Hematopoietic multipotent progenitor cell (in vitro differentiated cells): ENCODE results near the gene GTF2H1. TPM values are rescaled to one million over a fixed set of nuclear protein-coding genes. Genes with fewer than 3 reads are reported as not detected.
"Not testable (repeated sequence)": the region's sequence is repeated elsewhere in the genome, so short reads cannot be mapped to it uniquely, and the experiment has no call there.

Experiments
- DNase-seq, 3 donors: peaks; one replicate each; pipeline ENCODE4 v3.0.0-alpha.2; 2011 to 2015; ENCODE audit warnings: low read depth in 2 of 3, low spot score in 2 of 3
- total RNA-seq: library from RNA; depleted of rRNA; stranded (reverse); fragments of >200 nt; gene quantifications from one replicate; pipeline ENCODE4 v1.2.3, GENCODE V29; 2012

Gene GTF2H1
- total RNA-seq, 1 donor, result 40.9 TPM

DNA sequence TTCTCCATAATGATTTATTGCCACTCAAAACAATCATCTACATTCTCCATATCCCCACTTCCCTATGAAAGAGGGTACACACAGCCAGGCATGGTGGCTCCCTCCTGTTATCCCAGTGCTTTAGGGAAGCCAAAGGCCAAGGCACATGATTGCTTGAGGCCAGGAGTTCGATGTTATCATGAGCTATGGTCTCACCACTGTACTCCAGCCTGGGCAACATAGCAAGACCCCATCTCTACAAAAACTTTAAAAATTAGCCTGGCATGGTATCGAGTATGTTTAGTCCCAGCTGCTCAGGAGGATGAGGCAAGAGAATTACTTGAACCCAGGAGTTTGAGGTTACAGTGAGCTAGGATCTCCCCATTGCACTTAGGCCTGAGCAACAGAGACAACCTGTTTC, 6.5 kb upstream of the GTF2H1 start:
- no peak for DNase-seq

DNA sequence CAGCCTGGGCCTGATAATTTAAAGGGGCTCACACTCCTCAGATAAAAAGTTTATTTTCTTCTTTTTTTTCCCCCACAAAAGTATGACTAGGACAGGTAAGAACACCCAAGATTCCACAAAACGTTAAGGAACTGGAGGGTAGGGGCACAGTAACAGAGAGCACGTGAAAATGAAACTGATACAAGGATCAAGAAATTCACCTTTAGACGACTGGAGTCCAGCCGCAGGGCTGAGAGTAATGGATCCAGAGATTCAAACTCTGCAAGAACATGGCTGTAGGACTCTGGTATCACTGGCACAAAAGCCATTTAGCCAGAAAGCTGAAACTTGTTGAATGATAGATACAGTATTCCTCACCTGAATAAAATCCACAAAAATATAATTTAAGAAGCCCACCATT, 4.8 kb upstream of the GTF2H1 start:
- DNase-seq, result no peak

DNA sequence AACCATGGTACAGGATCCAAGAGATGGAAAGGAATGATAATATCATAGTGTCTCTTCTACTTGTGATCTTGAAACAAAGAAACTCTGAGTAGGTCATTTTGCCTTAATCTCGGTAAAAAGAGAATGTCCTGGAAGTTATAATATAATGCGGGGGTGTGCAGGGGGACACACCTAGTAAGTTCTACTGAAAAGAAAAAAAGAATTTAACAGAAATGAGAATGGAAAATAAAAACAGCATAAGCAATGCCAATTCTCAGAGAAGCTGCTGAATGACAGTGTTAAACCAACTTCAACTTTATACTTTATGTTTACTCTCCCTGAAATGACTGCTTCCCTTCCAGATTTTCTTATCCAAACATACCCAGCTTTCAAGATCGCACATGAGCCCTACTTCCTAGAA, 2.5 kb upstream of the GTF2H1 start:
- DNase-seq, result no peak

DNA sequence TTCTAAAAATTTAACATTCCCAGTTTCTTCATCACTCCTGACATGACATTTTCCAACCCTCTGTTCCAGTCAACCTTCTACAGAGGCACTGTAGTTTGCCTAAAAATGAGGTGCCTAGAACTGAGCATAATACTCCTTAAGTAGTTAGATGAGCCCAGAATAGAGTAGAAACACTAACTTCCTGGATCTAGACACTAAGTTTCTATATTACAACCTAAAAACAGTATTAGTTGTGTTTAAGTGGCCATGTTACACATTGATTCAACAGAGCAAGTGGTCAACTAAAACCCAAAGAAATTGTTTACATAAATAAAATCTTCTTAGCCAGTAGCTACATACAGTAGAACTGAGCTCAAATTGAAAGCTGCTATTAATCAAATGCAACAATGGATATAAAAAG, 1.8 kb upstream of the GTF2H1 start:
- no peak for DNase-seq

DNA sequence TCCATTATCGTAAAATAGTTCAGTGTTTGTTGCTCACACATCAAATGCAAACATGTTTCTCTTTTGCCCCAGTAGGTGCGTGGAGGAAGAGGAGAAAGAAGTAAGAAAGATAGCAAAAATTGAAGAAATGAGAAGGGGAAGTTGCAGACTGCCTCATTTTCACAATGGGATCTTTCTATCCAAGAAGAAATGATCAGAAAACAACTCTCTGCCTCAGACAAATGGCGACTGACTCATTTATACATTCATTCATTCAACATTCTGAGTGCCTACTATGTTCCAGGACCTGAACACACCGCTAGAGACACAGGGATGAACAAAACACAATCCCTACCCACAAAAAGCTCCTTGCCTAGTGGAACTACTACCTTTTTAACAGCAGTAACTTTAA, 794 bp upstream of the GTF2H1 start:
- peak in 2 of 3 donors; percentile 23 to 49 for DNase-seq

DNA sequence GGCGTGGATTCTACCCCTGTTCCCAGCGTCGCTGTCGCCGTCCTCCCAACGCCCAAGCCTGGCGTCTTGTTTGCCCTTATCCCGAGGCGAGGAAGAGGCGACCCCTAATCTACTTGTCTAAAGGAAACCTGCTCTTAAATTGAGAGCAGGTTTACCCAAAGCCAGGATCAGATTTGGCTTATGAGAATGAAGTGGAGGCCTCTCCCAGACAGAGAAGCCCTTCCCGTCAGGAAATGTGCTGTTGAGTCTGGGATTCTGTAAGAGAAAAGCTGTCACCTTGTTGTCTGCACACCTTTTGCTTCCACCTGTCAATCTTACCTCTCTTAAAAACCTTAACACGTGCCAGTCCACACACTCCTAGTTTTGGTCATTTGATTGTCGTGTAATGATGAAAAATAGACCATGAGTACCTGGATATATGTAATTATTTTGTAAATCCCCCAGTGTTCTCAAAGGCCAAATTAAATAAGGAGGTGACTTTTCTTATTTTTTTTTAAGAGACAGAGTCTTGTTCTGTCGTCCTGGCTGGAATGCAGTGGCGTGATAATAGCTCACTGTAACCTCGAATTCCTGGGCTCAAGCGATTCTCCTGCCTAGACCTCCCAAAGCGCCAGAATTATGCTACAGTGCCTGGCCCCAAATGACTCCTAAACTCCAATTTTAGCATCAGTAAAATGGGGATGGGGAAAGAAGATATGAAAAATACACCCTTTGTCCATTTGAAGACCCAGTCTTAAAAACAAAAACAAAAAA, 627 bp downstream of the GTF2H1 start:
- DNase-seq, result no peak

DNA sequence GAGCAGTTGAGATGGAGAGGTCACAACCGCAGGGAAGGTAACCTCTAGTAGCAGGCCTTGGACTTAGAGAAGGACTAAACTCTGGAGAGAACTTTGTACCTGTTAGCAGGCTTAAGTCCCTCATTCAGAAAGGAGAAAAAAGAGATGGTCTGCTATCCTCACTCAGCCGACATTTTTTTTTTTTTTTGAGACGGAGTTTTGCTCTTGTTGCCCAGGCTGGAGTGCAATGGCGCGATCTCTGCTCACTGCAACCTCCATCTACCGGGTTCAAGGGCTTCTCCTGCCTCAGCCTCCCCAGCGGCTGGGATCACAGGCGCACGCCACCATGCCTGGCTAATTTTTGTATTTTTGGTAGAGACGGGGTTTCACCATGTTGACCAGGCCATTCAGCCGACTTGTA, 1.5 kb downstream of the GTF2H1 start:
- not testable (repeated sequence) for DNase-seq

DNA sequence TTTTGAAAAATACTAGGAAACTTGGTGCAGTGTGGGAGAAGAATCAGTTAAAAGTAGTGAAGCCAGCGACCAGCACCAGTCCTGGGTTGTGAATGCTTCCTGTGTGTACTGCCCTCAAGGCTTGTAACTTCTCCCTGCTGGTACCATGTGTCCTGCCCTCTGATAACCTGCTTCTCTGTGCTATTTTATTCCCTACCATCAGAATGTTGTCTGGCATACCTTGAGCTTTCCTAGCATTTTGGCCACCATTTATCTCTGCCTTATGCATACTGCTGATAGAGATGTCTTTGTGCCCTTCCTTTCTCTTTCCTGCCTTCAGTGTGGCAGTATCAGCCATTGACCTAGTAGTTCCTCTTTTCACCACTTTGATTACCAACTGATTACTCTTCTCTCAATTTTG, 2.0 kb downstream of the GTF2H1 start:
- DNase-seq, result peak in 1 of 3 donors; percentile 15

DNA sequence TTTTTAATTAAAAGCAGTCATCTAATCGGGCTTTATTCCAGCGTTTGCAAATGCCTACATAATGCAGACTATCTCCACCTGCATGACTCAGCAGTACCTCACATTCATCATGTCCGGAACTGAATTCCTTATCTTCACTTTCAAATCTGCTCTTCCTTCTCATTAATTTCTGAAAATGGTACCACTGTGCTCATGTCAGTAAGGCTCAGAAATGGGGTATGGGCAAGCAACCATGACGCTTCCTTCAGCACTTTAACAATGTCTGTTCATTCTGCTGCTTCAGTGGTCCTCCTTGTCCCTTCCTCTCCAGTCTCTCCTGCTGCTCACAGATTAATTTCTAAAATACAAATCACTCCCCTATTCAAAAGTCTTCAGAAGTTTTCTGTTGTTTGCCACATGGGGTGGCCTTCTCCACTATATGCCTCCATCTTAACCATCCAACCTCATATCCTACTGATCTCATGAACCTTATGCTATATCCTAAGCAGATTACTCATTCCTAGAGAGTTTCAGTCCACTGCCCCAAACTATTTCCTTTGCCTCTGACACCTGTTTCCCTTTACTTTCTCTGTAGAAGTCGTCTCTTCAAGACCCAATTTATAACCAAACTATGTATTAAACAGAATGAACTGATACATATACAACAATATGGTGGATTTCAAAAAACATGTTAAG, 7.0 kb downstream of the GTF2H1 start:
- peak in 2 of 3 donors; percentile 26 for DNase-seq

DNA sequence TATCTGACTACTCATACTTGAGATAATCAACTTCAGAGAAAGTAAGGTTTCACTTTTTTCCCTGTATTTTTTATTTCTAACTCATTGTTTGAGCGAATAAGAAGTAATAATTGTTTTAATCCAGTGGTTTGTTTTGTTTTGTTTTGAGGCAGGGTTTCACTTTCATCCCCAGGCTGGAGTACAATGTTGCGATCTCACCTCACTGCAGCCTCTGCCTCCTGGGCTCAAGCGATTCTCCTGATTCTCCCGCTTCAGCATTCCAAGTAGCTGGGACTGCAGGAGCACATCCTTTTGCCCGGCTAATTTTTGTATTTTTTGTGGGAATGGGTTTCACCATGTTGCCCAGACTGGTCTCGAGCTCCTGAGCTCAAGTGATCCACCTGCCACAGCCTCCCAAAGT, 8.6 kb downstream of the GTF2H1 start:
- DNase-seq, result no peak

DNA sequence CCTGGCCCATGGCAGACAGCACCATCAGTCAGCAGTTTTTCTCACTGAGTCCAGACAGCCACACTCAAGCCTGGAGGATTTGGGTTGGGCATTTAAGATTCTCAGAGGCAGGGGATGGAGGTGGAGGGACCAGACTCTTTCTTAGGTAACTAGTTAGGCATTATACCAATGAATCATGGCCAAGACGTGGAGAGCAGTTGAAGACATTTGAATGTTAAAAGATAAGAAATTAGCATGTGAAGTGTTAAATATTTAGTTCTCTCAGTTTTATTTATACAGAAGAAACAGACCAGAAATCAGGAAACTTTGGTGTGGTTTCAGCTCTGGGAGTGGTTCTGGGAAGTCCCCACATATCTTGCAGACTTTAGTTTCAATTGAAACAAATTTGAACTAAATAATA, 9.9 kb downstream of the GTF2H1 start:
- no peak for DNase-seq

DNA sequence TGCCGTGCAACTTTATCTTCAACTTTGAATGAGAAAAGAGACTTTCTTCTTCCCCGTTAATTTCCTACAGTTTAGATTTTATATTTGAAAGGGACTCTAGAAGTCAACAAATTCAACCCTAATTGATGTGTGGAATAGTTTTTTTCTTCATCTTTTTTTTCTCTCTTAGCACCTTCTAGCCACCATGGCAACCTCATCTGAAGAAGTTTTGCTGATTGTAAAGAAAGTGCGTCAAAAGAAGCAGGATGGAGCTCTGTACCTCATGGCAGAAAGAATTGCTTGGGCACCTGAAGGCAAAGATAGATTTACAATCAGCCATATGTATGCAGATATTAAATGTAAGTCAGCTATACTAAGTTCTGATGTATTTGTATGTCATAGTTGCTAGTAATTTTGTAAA, 10.5 kb downstream of the GTF2H1 start:
- no peak for DNase-seq

DNA sequence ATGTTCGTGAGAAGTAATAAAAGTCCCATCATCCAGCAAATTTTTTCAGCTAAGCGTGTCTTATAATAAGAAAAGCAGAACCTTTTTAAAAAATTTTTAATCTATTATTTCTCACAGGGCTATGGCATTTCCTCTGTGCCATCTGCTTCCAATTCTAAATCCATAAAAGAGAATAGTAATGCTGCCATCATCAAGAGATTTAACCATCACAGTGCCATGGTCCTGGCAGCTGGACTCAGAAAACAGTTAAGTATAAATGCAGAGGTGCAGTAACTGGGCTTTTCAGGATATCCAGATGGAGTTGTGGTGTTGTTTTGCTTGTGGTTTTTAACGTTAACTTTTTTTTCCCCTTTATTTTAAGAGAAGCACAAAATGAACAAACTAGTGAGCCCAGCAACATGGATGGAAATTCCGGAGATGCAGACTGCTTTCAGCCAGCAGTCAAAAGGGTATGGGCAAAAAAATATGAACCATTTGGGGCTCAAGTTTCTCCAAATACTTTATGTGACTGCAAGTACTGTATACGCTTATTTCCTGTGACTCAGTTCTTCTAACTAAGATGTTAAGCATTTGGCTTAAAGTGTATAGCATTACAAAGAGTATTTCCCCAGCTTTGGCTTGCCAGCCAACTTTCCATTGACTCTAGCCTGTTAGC, 25.2 kb downstream of the GTF2H1 start:
- DNase-seq, result no peak

DNA sequence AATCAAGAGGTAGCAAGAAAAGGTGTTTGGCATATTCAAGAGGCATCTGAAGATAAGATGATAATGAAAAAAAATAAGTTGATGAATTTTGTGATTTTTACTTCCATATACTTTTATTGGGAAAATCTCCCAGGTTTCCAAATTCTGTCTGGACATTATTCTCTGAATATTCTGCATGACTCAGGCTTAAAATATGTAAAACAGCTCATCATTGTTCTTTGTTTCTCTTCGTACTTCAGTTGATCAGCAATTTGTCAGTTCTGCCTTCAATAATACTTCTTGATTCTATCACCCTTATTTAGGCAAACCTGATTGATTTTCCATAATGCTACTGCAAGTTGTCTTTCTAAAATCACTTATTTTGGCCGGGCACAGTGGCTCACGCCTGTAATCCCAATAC, 30.2 kb downstream of the GTF2H1 start:
- no peak for DNase-seq

DNA sequence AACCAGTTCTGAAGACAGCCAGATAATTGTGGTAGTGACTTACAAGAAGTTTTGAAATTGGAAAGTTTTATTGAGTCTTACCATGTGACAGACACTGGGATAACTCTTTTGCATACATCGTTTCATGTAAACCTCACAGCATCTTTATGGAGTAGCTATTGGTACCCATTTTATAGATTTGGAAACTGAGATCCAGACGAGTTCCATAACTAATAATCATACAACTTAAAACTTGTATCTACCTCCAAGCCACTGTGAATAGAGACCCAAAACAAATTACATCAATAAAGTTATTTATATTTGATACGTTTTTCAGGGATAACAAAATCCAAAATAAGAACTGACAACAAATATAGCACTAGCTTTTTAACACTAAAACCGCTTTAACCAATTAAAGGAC, 36.3 kb downstream of the GTF2H1 start:
- no peak for DNase-seq

DNA sequence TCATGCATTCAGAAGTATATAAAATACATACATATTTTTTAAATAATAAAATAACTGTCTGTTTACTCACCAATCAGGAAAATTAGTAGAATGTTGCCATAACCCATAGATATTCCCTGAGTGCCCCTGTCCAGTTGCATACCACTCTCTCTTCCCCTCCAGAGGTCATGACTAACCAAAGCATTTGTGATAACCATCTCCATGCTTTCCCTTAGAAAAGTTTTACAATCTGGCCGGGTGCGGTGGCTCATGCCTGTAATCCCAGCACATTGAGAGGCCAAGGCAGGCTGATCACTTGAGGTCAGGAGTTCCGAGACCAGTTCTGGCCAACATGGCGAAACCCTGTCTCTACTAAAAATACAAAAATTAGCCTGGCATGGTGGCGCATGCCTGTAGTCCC, 38.8 kb downstream of the GTF2H1 start:
- no peak for DNase-seq

DNA sequence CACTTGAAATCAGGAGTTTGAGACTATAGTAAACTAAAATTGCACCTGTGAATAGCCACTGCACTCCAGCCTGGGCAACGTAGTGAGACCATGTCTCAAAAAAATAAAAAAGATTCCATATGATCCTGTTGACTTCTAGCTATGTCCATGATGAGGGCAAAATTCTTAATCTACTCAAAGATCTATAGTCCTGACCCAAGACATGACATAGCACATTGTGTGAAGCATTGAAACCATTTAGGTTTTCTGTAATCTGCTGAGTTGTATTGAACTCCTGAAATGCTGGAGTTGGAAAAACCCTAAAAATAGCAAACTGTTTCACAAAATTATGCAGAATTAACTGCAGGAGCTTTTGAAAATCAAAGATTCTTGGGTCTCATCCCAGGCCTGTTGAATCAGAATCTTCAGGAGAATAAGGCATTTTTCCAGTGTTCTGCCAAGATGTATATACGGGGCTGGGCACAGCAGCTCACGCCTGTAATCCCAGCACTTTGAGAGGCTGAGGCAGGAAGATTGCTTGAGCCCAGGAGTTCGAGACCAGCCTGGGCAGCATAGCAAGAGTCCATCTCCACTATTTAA, 42.2 kb downstream of the GTF2H1 start:
- DNase-seq, result no peak

DNA sequence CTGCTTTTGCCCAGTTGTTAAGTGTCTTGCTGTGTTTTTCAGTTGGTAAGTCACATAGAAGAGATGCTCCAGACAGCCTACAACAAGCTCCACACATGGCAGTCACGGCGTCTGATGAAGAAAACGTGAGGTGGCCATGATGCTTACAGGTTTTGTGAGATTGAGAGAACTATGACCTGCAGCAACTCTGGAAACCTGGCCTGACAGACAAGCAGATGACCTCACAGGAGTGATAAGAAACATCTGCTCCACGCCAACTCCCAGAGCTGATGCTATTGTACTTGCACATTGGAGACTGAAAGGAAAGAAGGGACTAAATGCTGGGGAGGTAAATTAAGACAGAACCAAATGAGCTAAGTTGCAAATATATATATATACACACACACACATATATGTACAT, 43.4 kb downstream of the GTF2H1 start:
- no peak for DNase-seq

DNA sequence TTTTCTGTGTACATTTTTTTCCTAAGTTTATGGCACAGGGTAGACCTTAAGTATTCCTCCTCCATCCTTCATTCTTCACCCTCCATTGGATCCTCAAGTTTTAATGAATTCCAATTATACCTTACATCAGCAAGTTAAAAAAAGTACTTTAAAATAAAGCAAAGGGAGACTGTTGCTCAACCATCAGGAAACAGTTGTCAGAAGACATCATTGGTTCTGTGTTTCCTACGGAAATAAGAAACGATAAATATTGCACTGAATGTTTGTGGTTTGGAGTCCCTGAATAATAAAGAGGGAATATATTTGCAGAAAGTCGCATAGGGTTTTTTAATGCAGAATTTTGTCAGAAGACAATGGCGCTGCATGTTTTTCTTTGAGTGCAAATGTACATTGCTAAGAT, 43.9 kb downstream of the GTF2H1 start:
- peak in 1 of 3 donors; percentile 68 for DNase-seq

DNA sequence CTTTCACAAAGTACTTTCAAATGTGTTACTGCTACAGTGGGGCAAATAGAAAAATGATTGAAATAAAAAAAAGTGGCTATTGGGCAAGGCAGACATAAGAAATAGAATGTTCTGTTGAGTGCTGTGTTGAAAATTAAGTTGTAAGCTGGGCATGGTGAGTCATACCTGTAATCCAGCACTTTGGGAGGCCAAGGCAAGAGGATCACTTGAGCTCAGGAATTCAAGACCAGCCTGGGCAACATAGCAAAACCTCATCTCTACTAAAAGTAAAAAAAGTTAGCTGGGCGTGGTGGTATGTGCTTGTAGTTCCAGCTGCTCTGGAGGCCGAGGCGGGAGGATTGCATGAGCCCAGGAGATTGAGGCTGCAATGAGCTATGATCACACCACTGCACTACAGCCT, 45.1 kb downstream of the GTF2H1 start:
- DNase-seq, result no peak

DNA sequence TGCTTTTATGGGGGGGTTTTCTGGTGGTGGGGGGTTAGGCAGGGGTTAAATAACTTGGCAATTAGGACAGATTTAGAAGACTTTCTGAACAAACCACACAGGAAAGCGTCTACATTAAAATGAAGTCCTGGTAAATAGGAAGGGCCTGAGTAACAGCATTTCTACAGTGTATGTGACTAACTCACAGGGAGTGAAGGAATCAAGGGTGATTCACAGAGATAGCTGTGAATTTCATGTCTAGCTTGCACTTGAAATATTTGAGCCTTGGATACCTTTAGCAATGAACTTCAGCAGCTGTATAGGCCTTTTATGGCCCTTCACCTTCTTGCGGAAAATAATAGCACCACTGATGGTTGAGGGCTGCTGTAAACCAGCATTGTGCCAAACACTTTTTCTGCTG, 45.9 kb downstream of the GTF2H1 start:
- peak in 1 of 3 donors; percentile 35 for DNase-seq

DNA sequence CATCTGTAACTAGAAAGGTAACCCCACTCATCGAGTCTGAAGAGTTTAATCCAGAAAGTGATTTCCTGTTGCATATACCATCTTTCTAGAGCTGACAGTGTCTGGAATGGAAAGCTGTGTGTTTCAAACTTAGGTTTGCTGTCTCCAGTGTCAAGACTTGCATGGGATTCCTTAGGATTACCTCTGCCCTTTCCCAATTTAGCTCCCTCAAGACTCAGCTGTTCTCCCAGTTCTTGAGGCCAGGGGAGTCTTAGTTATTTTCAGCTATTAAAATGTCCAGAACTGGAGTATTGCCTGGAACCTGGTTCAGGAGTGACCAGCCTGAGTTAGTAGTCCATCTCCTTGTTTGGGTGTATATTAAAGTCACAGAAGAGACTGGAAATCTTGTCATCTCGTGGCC, 47.0 kb downstream of the GTF2H1 start:
- no peak for DNase-seq
